Natural killer cell (primary cell): ENCODE measurements around the gene OR1L8. TPM values are rescaled to one million over a fixed set of nuclear protein-coding genes. Genes with fewer than 3 reads are reported as not detected.

ENCODE experiments used
- ATAC-seq, 3 donors: fragments of 150-1000 bp in 2 of 3; fragments of 200-7000 bp in 1 of 3; cut with Tn5 transposase; 1 replicate in 1 of 3; 2 replicates in 2 of 3; pipeline ENCODE4 v1.10.0; 2021; ENCODE audit warnings: mild to moderate bottlenecking in 2 of 3, moderate library complexity in 2 of 3
- DNase-seq, 2 donors: peaks; one replicate each; pipeline versions ENCODE4 v3.0.0 to v3.0.0-alpha.2; 2013 to 2021; ENCODE audit warnings: mixed read lengths in 1 of 2
- H3K27ac ChIP-seq: one replicate; pipeline ENCODE4 v1.5.1; 2013; ENCODE audit warnings: mild to moderate bottlenecking, low read length
- H3K27me3 ChIP-seq: one replicate; pipeline ENCODE4 v1.6.1; 2013; ENCODE audit warnings: low read length; ENCODE audit not compliant: control insufficient read depth, insufficient read depth
- H3K36me3 ChIP-seq: one replicate; pipeline ENCODE4 v1.6.1; 2013; ENCODE audit warnings: low read length; ENCODE audit not compliant: control insufficient read depth, insufficient read depth
- H3K4me1 ChIP-seq: one replicate; pipeline ENCODE4 v1.6.1; 2013; ENCODE audit warnings: low read length; ENCODE audit not compliant: control insufficient read depth, insufficient read depth
- H3K4me3 ChIP-seq: one replicate; pipeline ENCODE4 v1.5.1; 2013; ENCODE audit warnings: low read length
- H3K9me3 ChIP-seq: one replicate; pipeline ENCODE4 v1.6.1; 2013; ENCODE audit warnings: low read length; ENCODE audit not compliant: control insufficient read depth, insufficient read depth
- H3K27ac Mint-ChIP-seq, 2 donors: one replicate each; pipeline ENCODE4 v1.8.0; 2022; ENCODE audit warnings: mild to moderate bottlenecking in 2 of 2, mixed read lengths in 2 of 2, moderate library complexity in 1 of 2
- H3K27me3 Mint-ChIP-seq, 2 donors: one replicate each; pipeline ENCODE4 v1.8.0; 2022; ENCODE audit warnings: low read depth in 2 of 2, mixed read lengths in 2 of 2
- H3K36me3 Mint-ChIP-seq: one replicate; pipeline ENCODE4 v1.8.0; 2022; ENCODE audit warnings: mixed read lengths
- H3K4me1 Mint-ChIP-seq, 2 donors: one replicate each; pipeline ENCODE4 v1.8.0; 2022; ENCODE audit warnings: mixed read lengths in 2 of 2
- H3K4me3 Mint-ChIP-seq: one replicate; pipeline ENCODE4 v1.8.0; 2022; ENCODE audit warnings: mild to moderate bottlenecking, moderate library complexity, mixed read lengths
- H3K9me3 Mint-ChIP-seq, 2 donors: one replicate each; pipeline ENCODE4 v1.8.0; 2022; ENCODE audit warnings: mixed read lengths in 2 of 2
- WGBS: methylation state at CpG from one replicate; pipeline ENCODE4 v1.1.7; 2013; ENCODE audit warnings: missing lambda C conversion rate; ENCODE audit not compliant: insufficient coverage; 5-methylcytosine and 5-hydroxymethylcytosine counted together
- intact Hi-C: fragments of 100-400 bp; cut with micrococcal nuclease; formaldehyde crosslinking; loops from one replicate; pipeline ENCODE4 v1.14.2; 2022
- total RNA-seq, 4 donors: library from RNA; stranded (reverse); fragments of 120-200 nt in 1 of 4; gene quantifications; one replicate each; pipeline versions ENCODE4 v1.2.3 to v1.2.4, GENCODE V29; 2013 to 2022
- TF ChIP-seq, protein P1 (sequence below): fragments of 200-600 bp; IDR thresholded peaks from one replicate; pipeline ENCODE4 v1.8.0; 2022; ENCODE audit warnings: antibody characterized with exemption

The OR1L8 gene
- total RNA-seq, 3 donors from 2014 or later (not counting 1 experiment from before 2014, with no cell fraction given), result 0.40 TPM; not detected in 2

DNA sequence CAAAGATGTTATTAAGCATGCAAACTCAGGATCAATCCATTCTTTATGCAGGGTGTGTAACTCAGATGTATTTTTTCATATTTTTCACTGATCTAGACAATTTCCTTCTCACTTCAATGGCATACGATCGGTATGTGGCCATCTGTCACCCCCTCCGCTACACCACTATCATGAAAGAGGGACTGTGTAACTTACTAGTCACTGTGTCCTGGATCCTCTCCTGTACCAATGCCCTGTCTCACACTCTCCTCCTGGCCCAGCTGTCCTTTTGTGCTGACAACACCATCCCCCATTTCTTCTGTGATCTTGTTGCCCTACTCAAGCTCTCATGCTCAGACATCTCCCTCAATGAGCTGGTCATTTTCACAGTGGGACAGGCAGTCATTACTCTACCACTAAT is 63.8 kb downstream of the OR1L8 start:
- H3K9me3 ChIP-seq, result no peaks in the 10 kb centered on the region
- Mint-ChIP-seq H3K27me3 (peaks cover 11 to 28% of the 10 kb centered on the region in 2 donors), H3K27ac (no peak overlapping the region), H3K36me3 (no peaks in the 10 kb centered on the region), H3K4me3 (no peak overlapping the region), H3K4me1 (no peaks in the 10 kb centered on the region), H3K9me3 (no peaks in the 10 kb centered on the region)
- ATAC-seq (no peak), DNase-seq (no peak)
- WGBS, result 89% methylated on average over 3 of the region's 3 CpGs
- no peak overlapping the region for H3K4me3 ChIP-seq
- intact Hi-C loops, result no loop called here
- no peak overlapping the region for H3K27ac ChIP-seq
- TF ChIP-seq, protein P1, sequence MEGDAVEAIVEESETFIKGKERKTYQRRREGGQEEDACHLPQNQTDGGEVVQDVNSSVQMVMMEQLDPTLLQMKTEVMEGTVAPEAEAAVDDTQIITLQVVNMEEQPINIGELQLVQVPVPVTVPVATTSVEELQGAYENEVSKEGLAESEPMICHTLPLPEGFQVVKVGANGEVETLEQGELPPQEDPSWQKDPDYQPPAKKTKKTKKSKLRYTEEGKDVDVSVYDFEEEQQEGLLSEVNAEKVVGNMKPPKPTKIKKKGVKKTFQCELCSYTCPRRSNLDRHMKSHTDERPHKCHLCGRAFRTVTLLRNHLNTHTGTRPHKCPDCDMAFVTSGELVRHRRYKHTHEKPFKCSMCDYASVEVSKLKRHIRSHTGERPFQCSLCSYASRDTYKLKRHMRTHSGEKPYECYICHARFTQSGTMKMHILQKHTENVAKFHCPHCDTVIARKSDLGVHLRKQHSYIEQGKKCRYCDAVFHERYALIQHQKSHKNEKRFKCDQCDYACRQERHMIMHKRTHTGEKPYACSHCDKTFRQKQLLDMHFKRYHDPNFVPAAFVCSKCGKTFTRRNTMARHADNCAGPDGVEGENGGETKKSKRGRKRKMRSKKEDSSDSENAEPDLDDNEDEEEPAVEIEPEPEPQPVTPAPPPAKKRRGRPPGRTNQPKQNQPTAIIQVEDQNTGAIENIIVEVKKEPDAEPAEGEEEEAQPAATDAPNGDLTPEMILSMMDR, result no peak
- no peaks in the 10 kb centered on the region for H3K27me3 ChIP-seq
- no peaks in the 10 kb centered on the region for H3K4me1 ChIP-seq
- H3K36me3 ChIP-seq, result no peaks in the 10 kb centered on the region

DNA sequence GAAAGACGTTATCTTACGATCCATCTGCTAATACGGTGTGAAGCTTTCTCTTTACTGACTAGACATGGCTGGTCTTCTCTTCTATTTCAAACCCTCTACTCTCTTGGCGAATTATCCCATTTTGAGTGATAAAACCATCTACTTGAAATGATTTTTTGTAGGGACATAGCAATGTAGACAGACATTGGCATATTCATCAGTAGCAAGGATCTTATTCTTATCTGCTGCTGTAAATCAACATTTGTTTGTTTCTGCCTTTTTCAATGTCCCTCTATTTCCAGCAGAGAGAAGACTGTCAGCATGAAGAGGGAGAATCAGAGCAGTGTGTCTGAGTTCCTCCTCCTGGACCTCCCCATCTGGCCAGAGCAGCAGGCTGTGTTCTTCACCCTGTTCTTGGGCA is 64.3 kb downstream of the OR1L8 start, which contains the start of gene OR1J4:
Gene OR1J4 (plus strand): TSS at position 301 of the 400 bp plus-strand sequence. CDS start 0 bp downstream, at position 301.
- Histone ChIP-seq H3K9me3 (no peaks in the 10 kb centered on the region), H3K27me3 (no peaks in the 10 kb centered on the region), H3K4me1 (no peaks in the 10 kb centered on the region), H3K27ac (no peak within 1 kb of the TSS), H3K36me3 (no peaks in the 10 kb centered on the region), H3K4me3 (no peak within 1 kb of the TSS)
- intact Hi-C loops, result no loop called here
- Mint-ChIP-seq H3K4me3 (no peak within 1 kb of the TSS), H3K4me1 (no peaks in the 10 kb centered on the region), H3K36me3 (no peaks in the 10 kb centered on the region), H3K27ac (no peak within 1 kb of the TSS), H3K27me3 (peaks cover 11 to 24% of the 10 kb centered on the region in 2 donors), H3K9me3 (no peaks in the 10 kb centered on the region)
- TF ChIP-seq, protein P1, result no peak
- ATAC-seq (no peak), DNase-seq (no peak)
- 88% methylated on average over 4 of the region's 4 CpGs for WGBS

GRCh38 chr9:122518226-122518625 is 65.0 kb downstream of the OR1L8 start:
- WGBS, result 57% methylated on average over 2 of the region's 2 CpGs
- ATAC-seq, result no peak
- Mint-ChIP-seq H3K9me3 (no peaks in the 10 kb centered on the region), H3K36me3 (no peaks in the 10 kb centered on the region), H3K4me1 (no peaks in the 10 kb centered on the region), H3K4me3 (no peak overlapping the region), H3K27me3 (peaks cover 10 to 24% of the 10 kb centered on the region in 2 donors), H3K27ac (no peak overlapping the region)
- DNase-seq, result no peak
- Histone ChIP-seq H3K4me1 (no peaks in the 10 kb centered on the region), H3K36me3 (no peaks in the 10 kb centered on the region), H3K9me3 (no peaks in the 10 kb centered on the region), H3K4me3 (no peak overlapping the region), H3K27me3 (no peaks in the 10 kb centered on the region), H3K27ac (no peak overlapping the region)
- TF ChIP-seq, protein P1, result no peak
- intact Hi-C loops, result no loop called here

Other genes with a start within 250 kb of the OR1L8 start
- gene PTGS1, start 212.4 kb downstream of the OR1L8 start, total RNA-seq, result 10 to 100 TPM in 1 of 3 donors, 1 to 10 TPM in 2; 2.1 to 11.3 (median 9.2) TPM
- not detected for gene OR1J1, start 105.5 kb downstream of the OR1L8 start, total RNA-seq
- gene OR1J2, start 72.6 kb downstream of the OR1L8 start, total RNA-seq, result not detected
- gene OR1J4, start 64.2 kb downstream of the OR1L8 start, total RNA-seq, result not detected
- gene OR1N1, start 56.1 kb downstream of the OR1L8 start, total RNA-seq, result not detected
- not detected for gene OR1N2, start 30.3 kb downstream of the OR1L8 start, total RNA-seq
- not detected for gene OR1Q1, start 31.4 kb upstream of the OR1L8 start, total RNA-seq
- 1 to 10 TPM in 1 of 3 donors, under 1 TPM in 1, not detected in 1; 0.75 to 1.1 TPM for gene OR1B1, start 74.2 kb upstream of the OR1L8 start, total RNA-seq
- gene OR1L1, start 78.3 kb upstream of the OR1L8 start, total RNA-seq, result not detected
- not detected for gene OR1L3, start 91.7 kb upstream of the OR1L8 start, total RNA-seq
- not detected for gene OR1L4, start 140.6 kb upstream of the OR1L8 start, total RNA-seq
- gene OR1L6, start 158.9 kb upstream of the OR1L8 start, total RNA-seq, result not detected
- not detected for gene OR5C1, start 205.5 kb upstream of the OR1L8 start, total RNA-seq
- gene OR1K1, start 216.7 kb upstream of the OR1L8 start, total RNA-seq, result not detected
- 10 to 100 TPM; 13.0 to 20.5 (median 17.8) TPM for gene PDCL, start 245.2 kb upstream of the OR1L8 start, total RNA-seq